ENCODE measurements around the gene BGLAP. TPM values are rescaled to one million over a fixed set of nuclear protein-coding genes. Genes with fewer than 3 reads are reported as not detected.

The BGLAP gene
- total and polyA plus RNA-seq, 2 donors (not counting 3 experiments of a cell fraction or from before 2014, with no cell fraction given) = 0.65 to 1.0 TPM

- H2AFZ ChIP-seq (ENCODE audit: low read depth, low read length) = no peak overlapping the region
- H3K9ac ChIP-seq (replicated peaks; ENCODE audit: extremely low read depth, insufficient read depth, low read length) = no peak overlapping the region
- ChIA-PET CTCF (no interaction called here), POLR2A (no interaction called here)
- no peaks in the 10 kb centered on the region for H3K9me1 ChIP-seq (replicated peaks; ENCODE audit: control insufficient read depth, extremely low read depth, insufficient read depth, low read length)
- dilution Hi-C loops (cut with MboI; ENCODE audit: extremely low pct_ligation_motif_present, low sequenced_read_pairs) (no loop called here), intact Hi-C loops (cut with micrococcal nuclease) (no loop called here)
- no peak overlapping the region for H3K27ac ChIP-seq (ENCODE audit: insufficient read depth, low read depth, low read length)
- H3K79me2 ChIP-seq (ENCODE audit: control insufficient read depth, insufficient read depth, low read length) = no peaks in the 10 kb centered on the region
- TF ChIP-seq EZH2 (IDR thresholded peaks at IDR 0.05; ENCODE audit: borderline replicate concordance, low read depth, low read length, severe bottlenecking) (no peak), JUN (IDR thresholded peaks at IDR 0.05; ENCODE audit: borderline replicate concordance, insufficient read depth, insufficient read length, low read depth) (no peak), CTCF (IDR thresholded peaks at IDR 0.05; ENCODE audit: extremely low read depth in 1 of 2, insufficient read depth in 1 of 2, low read depth in 1 of 2, low read length in 2 of 2) (no peak), FOS (IDR thresholded peaks at IDR 0.05; ENCODE audit: borderline replicate concordance, insufficient read depth, low read length) (no peak), MYC (IDR thresholded peaks at IDR 0.05; ENCODE audit: low read depth, low read length) (no peak), MAX (IDR thresholded peaks at IDR 0.05; ENCODE audit: insufficient read depth, insufficient read length) (no peak), POLR2A (IDR thresholded peaks at IDR 0.05; ENCODE audit: low read depth, low read length) (no peak), GATA2 (IDR thresholded peaks at IDR 0.05; ENCODE audit: insufficient read depth, insufficient read length, low read depth, low read length) (no peak), POLR2AphosphoS5 (IDR thresholded peaks at IDR 0.05; ENCODE audit: insufficient read depth, low read depth, low read length) (no peak)
- H3K4me1 ChIP-seq (ENCODE audit: control insufficient read depth, extremely low read depth, insufficient read depth, low read length) = no peaks in the 10 kb centered on the region
- no peak overlapping the region for H3K4me3 ChIP-seq (replicated peaks in 1 of 3; ENCODE audit: insufficient read depth in 1 of 3, low read depth in 1 of 3, low read length in 3 of 3)
- peaks cover 17 to 64% of the 10 kb centered on the region in 2 experiments for H3K36me3 ChIP-seq (ENCODE audit: control insufficient read depth in 2 of 2, extremely low read depth in 1 of 2, insufficient read depth in 2 of 2, low read length in 2 of 2)
- H4K20me1 ChIP-seq (replicated peaks; ENCODE audit: control insufficient read depth, extremely low read depth, insufficient read depth, low read length) = no peaks in the 10 kb centered on the region
- no peak for DNase-seq (ENCODE audit: low read depth, low spot score)
- no peaks in the 10 kb centered on the region for H3K27me3 ChIP-seq (ENCODE audit: control insufficient read depth in 2 of 2, insufficient read depth in 2 of 2, low read length in 2 of 2)
- H3K4me2 ChIP-seq (ENCODE audit: insufficient read depth, low read length) = no peak overlapping the region
- H3K9me3 ChIP-seq (replicated peaks; ENCODE audit: control insufficient read depth, insufficient read depth, low read length) = no peaks in the 10 kb centered on the region
- TSS peak; percentile 68 for BruUV-seq (replicated peaks)
- no peak for FAIRE-seq
Observed at GRCh38 chr1:156266051-156266450, 24.1 kb downstream of the BGLAP start.
